ENCODE measurements around the gene CYP3A5.

Gene CYP3A5

GRCh38 chr7:99605527-99605926 is 74.3 kb downstream of the CYP3A5 start:
- DNase-seq = no peak

GRCh38 chr7:99601656-99602310 is 78.0 kb downstream of the CYP3A5 start:
- DNase-seq = no peak

- DNase-seq = no peak
These were observed 80.0 kb downstream of the CYP3A5 start for GRCh38 chr7:99599836-99600235.
